Renal cortex interstitium (tissue), 11 donors: ENCODE measurements around the gene CREB5. TPM values are rescaled to one million over a fixed set of nuclear protein-coding genes. Genes with fewer than 3 reads are reported as not detected.
A peak's percentile ranks its signal among the peaks of the same experiment; 100 is the strongest.

Experiments used
- DNase-seq, 11 donors: peaks; one replicate each; pipeline ENCODE4 v3.0.0-alpha.2; 2013; ENCODE audit warnings: low read depth in 9 of 11, low spot score in 4 of 11; ENCODE audit errors: extremely low read depth in 1 of 11
- polyA plus RNA-seq, 3 donors: library from polyadenylated mRNA; unstranded; fragments of 120-200 nt; gene quantifications; one replicate each; pipeline ENCODE4 v1.2.1, GENCODE V29; 2013; ENCODE audit not compliant: insufficient read length in 3 of 3

CREB5 gene
- polyA plus RNA-seq, 3 donors = 10.3 to 15.8 (median 11.9) TPM

DNA sequence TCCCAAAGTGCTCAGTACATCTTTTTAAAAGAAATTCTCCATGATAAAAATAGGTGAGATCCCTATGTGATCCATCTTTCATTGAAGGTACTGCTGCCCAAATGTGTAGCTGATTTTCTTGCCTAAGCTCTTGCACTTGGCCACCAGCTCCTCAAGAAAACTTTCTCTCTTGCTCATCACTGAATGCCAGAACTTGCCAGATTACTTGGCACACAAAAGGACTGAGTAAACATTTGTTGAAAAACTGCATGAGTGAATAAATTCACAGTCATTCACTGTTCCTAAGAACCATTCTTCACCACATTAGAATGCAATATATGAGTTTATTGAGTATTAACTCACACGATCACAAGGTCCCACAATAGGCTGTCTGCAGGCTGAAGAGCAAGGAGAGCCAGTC is 445.9 kb downstream of the CREB5 start:
- no peak for DNase-seq

DNA sequence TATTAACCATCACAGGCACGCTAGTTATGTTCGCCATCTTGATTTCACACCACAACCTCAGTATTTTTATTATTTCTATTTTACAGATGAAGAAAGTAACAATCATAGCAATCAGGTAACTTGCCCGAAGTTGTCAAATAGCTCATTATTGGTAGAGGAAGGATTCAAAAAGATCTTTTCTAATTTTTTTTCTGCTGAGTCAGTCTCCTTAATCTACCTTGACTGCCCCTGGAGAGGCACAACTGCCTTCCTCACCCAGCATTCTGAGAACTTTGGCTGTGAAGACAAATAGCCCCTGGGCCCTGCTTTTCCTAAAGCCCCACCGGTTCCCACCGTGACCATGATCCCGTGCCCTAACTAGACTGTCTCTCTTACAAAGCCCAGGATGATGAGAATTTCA is 446.6 kb downstream of the CREB5 start:
- no peak for DNase-seq

DNA sequence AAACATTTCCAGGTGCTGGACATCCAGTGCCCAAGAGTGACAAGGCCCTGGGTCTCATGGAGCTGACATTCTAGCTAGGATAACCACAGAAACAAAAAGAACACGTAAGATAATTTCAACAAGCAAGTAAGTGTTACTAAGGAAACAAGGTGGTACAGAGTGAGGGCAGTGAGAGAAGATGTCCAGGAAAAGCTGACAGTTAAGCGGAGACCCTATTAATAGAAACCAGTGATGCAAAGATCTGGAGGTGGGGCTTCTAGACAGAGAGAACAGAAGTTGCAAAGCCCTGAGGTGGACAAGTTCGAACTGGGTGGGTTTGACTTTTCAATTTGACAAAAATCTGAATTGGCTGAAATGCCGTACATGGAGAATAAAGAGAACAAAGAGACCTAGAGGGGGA is 449.5 kb downstream of the CREB5 start:
- DNase-seq = no peak

DNA sequence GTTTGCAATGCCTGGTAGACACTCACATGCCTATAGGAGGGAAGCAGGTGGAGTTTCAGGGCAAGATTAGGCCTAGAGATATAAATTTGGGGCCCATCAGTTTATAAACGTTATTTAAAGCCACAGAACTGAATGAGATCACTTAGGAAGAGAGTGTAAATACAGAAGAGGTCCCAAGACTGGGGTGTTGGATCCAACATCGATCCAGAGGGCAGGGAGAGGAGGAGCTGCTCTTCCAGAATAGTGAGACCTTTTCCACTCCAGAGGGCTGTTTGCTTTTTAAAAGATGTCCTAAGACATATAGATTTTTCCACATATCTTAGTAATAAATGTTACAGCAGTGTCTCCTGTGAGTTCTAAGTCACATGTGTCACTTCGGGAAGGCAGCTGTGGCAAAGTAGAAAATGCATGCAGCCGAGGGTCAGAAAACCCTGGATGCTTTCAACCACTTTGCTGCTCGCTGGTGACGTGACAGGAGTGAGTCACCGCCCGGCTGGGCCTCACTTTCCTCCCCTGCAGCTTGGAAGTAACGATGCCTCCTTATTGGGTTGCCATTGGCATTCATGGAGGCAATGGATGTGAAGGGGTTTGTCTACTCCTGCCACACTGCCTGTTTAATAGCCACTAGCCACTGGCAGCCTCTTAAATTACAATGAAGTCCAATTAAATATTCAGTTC is 450.4 kb downstream of the CREB5 start:
- no peak for DNase-seq

DNA sequence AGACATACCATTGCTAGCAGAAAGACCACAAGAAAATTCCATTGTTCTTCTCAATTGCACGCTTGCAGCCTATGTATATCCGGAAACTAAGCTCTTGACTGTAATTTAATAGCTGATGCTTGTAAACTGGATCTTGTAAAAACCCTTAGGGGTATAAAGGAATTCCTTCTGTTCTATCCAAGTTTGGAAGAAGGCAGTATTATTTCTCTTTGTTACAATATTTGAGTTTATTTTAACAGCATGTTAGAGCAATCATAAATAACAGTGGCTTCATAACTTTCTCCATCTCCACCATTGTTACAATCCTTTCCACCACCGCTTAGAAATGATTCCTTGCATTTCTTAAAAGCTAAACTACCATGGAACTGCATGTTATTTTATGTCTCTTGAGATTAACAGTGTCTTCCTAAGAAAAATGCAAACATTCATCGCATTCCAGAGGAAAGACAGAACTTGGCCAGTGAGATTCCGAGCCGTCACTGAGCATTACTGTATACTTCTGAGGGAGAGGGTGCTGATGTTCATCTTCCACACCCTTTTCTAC is 453.4 kb downstream of the CREB5 start:
- no peak for DNase-seq

DNA sequence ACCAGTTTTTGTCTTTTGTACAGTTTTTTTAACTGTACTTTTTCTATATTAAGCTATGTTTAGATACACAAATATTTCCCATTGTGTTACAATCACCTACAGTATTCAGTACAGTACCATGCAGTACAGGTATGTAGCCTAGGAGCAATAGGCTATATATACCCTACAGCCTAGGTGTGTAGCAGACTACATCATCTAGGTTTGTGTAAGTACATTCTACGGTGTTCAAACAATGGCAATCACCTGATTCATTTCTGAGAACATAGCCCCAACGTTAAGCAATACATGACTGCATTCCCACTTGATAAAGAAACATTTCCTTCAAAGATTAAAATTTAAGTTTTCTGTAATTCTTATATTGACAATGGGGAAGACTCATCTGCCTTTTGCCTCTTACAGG is 456.4 kb downstream of the CREB5 start:
- DNase-seq = no peak

DNA sequence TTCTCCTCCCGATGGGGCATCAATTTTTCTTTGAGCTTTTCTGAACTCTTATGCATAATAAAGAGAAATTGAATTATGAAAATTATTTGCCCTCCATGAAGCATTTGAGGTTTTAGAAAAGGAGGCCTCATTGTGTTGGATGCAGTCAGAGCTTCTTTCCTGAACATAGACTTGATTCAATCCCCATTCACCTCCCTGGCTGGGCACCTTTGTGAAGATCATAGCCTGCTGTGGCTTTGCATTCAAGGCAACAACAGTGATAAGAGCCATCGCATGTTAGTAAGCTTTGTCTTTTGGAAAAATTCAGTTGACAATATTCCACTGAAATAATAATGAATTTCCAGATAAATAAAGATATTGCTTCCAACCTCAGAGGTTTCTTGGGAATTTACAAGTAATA is 458.8 kb downstream of the CREB5 start:
- no peak for DNase-seq

DNA sequence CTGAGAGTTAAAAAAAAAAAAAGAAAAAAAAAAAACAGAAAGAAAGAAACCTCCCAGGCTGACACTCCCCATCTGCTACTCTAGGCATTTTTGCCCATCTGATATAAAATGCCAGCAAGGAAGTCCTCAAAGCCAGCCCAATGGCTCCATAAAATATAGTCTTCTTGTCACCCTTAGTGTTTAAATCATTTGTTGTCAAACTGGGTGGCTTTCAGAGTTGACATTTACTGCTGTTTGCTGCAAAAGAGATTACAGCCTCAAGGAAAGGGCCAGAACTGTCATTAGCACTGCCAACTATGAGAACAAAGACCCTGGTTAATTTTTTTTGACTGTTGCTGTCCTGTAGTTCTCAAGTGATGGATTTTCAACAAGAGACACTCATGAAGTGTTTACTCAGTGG is 459.3 kb downstream of the CREB5 start:
- peak in 1 of 11 donors; percentile 37 for DNase-seq

DNA sequence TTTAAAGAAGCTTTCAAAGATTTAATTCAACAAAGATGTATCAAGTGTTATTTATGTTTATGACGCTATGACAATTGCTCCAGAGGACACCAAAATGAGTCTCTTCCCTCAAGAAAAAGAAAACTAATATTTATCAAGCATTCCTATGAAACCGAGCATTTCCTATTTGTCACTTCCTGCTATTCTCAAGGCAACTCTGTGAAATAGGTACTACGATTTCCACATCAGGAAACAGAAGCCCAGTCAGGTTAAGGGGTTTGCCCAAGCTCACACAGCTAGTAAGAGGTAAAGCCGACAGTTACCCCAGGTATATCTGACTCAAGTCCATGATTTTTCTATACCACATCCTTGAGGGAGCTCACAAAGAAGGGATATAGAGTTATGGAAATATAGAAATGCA is 459.9 kb downstream of the CREB5 start:
- DNase-seq = no peak

DNA sequence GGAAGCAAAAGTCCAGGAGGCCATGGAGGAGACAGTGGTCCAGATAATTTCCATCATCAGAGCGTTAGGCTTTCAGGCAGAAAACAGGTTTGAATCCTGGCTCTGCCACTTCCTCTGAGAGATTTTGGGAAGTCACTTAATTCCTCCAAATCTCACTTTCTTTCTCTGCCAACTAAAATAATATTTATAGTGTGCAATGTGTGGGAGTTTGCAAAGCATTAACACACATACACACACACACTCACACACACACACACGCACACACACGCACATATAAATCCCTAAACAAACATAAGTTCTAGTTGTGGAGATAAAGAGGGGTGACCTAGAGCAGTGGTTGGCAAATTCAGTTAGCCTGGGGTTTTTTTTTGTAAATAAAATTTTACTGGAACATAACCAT is 461.0 kb downstream of the CREB5 start:
- DNase-seq = no peak

DNA sequence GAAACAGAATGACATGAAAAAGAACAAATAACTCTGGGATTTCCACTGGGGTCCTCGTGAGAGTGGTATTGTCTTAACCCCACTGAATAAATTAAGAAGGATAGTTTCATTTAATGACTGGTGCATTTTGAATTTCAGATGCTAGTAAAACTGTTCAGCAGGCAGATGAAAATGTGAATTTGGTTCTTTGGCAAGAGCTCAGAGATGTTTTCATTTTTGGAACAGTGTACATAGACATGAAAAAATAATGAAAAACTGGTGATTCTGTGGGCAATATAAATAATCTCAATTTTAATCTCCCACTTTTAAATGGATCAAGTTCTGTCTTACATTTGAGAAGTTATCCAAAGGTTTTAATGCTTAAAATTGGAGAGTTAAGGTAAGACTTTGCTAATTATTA is 461.7 kb downstream of the CREB5 start:
- DNase-seq = no peak

Other genes with a start within 250 kb of the CREB5 start
- 10 to 100 TPM; 11.2 to 14.4 (median 13.8) TPM for gene JAZF1, start 231.7 kb upstream of the CREB5 start, polyA plus RNA-seq